H1 (cell line): ENCODE data around the gene FGF12.

Experiments used
- CTCF ChIP-seq, 3 experiments: IDR thresholded peaks; 1 replicate in 2 of 3; 2 replicates in 1 of 3; pipeline versions ENCODE4 v1.5.1 to v1.6.1; 2011; ENCODE audit warnings: low read length in 3 of 3, mild to moderate bottlenecking in 3 of 3, inconsistent platforms in 2 of 3, low read depth in 1 of 3, moderate library complexity in 1 of 3; ENCODE audit not compliant: insufficient read depth in 1 of 3; ENCODE audit errors: control extremely low read depth in 1 of 3
- EP300 ChIP-seq, 2 experiments: IDR thresholded peaks; 1 replicate in 1 of 2; 2 replicates in 1 of 2; pipeline ENCODE4 v1.6.1; 2011 to 2012; ENCODE audit warnings: low read depth in 2 of 2, low read length in 2 of 2, mild to moderate bottlenecking in 2 of 2, borderline replicate concordance in 1 of 2, inconsistent platforms in 1 of 2, moderate library complexity in 1 of 2

DNA sequence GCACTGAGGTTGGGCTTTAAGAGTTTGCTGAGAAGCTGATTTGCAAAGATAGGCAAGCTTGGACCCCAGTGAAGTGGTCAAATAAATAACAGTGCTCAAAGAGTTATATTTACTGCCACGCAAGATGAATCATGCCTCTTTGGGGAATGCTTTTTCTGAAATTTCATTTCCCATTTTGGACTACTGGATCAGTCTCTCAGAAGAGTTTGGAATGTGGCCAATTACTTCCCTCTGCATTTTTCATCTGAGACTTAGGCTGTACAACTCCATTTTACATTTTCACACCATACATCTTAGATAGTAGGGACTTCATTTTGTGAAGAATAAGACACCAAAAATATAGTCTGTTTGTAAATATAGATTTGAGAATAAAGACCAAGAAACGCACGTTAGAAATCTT is 419.7 kb downstream of the FGF12 start:
- TF ChIP-seq CTCF (IDR thresholded peaks at IDR 0.05; ENCODE audit: control extremely low read depth in 1 of 3, insufficient read depth in 1 of 3, low read depth in 1 of 3, low read length in 3 of 3), result no peak
- no peak for TF ChIP-seq EP300 (IDR thresholded peaks at IDR 0.05; ENCODE audit: borderline replicate concordance in 1 of 2, low read depth in 2 of 2, low read length in 2 of 2)
